NCI-H1417 (cell line): ENCODE data around the gene PRM1.
"Not testable (repeated sequence)": the region's sequence is repeated elsewhere in the genome, so short reads cannot be mapped to it uniquely, and the experiment has no call there.

Source experiments
- DNase-seq, 3 experiments: peaks; one replicate each; lab custom pipeline; 2025; lab: John Stamatoyannopoulos, UW

PRM1 gene

GRCh38 chr16:11298143-11298900 lies 17.2 kb upstream of the PRM1 start:
- no peak for DNase-seq

DNA sequence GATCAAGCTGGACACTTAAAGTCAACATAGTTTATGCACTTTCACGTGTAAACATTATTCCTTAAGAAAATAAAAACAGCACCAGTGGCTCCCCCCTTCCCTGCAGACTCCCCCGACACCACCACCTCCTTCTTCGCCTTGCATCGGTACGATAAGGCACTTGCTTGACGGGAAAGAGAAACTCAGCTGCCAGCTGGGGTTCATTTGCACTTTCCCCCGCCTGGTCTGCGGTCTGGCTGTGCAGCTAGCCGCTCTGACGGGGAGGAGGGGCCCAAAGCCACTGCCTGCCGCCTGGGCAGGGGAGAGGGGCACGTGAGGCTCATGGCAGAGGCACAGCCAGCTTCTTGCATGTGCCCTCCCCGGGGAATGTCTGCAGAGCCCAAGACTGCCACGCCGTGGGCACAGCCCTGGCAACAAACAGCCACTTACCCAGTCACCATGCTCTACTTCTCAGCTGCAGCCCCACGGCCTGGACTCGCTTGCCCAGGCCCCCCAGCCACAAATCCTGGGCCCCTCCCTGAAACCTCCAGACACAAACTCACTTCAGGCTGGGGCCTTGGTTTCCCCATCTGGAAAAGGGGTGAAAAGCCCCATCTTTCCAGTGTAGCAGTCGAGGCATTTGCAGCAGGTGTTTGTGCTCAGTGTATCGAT lies 16.5 kb upstream of the PRM1 start:
- peak; percentile 56 to 80 (median 76) for DNase-seq

DNA sequence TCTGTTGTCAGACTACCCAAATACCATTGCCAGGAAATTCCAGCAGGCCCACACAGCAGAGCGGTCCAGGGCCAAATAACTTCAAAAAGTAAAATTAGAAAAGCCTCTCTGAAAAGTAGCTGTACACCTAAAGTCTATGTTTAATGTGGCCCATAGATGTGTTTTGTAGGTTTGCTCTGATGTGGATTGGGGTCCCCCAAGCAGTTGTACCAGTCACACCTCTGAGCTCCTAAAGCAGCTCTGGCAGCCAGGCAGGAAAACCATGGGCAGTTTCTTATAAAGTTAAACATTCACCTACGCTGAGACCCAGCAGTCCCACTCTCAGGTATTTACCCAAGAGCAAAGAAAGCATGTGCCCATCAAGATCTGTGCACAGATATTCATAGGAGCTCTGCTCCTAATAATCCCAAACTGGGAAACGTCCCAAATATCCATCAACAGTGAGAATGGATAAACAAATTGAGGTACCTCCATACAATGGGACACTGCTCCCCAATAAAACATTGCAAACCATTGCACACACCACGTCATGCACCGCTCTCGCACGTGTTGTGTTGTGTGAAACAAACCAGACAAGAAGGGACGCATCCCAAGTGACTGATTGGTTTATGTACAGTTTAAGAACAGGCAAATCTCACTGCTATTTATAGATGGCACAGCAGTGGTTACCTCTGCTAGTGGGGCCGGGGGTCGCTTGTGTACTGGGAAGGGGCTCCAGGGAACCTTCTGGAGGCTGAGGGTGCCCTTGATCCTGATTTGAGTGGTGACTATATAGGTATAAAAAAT lies 15.8 kb upstream of the PRM1 start:
- DNase-seq: no peak

- no peak for DNase-seq
Measured at GRCh38 chr16:11296351-11296705, 15.2 kb upstream of the PRM1 start.

- no peak for DNase-seq
Measured at GRCh38 chr16:11295672-11296071, 14.5 kb upstream of the PRM1 start.

GRCh38 chr16:11292076-11292748 lies 11.1 kb upstream of the PRM1 start:
- no peak for DNase-seq

DNA sequence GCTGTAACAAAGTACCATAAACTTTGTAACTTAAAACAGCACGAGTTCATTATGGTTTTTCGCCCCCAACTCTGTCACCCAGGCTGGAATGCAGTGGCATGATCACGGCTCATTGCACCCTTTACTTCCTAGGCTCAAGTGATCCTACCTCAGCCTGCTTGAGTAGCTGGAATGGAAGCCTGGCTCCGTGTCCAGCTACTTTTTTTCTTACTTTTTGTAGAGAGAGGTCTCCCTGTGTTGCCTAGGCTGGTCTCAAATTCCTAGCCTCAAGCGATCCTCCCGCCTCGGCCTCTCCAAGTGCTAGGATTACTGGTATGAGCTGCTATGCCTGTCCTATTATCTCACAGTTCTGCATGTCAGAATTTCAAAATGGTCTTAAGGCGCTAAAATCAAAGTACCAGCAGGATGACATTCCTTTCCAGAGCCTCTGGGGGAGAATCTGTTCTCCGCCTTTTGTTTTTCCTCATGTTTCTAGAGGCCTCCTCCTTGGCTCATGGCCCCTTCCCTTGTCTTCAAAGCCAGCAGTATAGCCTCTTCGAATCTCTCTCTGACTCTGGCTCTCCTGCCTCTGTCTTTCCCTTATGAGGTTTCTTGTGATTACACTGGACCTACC lies 10.1 kb upstream of the PRM1 start:
- no peak for DNase-seq

DNA sequence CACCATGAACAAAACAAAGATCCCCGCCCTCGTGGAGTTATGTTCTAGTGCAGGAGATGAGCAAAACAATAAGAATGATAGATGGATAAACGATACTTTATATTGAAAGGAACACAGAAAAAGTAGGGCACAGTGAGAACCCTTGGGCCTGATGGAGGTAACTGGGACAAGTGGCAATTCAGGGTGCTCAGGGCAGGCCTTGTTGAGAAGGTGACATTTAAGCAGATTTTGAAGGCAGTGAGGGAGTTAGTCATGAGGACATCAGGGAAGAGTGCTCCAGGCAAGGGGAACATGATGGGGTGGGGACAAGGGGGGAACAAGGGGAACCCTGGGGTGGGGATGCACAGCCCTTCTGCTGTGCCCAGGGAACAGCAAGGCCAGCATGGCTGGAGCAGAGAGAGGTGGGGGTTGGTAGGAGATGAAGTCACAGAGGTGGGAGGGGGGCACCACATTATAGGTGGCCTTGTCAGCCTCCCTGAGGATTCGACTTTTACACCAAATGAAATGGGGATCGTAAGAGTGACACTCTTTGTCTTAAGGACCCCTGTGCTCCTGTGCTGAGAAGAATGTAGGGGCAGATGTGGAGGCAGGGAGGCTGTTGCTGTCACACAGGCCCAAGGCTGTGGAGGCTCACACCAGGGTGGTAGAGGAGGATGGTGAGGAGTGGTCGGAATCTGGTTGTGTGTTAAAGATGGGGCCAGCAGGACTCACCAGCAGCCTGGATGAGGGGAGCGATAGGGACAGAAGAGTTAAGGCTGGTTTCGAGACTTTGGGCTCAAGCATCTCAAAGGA lies 9.2 kb upstream of the PRM1 start:
- DNase-seq: no peak

GRCh38 chr16:11289696-11290095 lies 8.6 kb upstream of the PRM1 start:
- not testable (repeated sequence) for DNase-seq

DNA sequence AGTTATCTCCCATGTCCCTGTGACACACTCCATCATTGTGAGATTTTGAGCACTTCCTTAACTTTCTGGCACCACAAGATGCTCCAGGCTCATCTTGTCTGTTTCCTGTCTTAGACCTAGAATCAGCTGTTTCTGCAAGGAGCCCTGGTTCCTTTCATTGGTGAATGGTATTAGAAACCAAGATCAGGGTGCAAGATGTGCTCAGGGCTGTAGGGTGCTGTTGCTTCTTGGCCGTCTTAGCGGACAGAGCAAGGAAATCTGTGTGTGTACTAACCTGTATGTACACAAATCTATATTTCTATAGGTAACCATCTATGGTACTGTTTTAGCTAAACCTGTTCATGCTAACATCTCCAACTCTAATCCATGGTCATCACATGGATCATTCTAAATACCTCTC lies 8.1 kb upstream of the PRM1 start:
- DNase-seq: no peak

DNA sequence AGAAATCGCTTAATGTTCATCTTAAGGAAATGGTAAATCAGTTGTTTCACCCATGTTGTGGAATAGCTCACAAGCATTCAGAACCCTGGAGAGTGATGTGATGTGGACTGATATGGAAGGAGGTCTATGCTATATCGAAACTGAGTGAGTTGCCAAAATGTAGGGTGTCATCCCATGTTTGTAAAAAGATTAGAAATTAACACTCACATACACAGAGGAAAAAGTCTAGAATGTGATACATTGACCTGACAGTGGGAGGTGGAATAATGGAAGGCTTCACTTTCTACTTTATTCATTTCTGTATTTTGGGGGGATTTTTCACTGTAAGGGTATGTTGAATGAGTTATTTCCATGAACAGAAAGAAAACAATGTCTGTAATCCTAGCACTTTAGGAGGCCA lies 4.7 kb upstream of the PRM1 start:
- no peak for DNase-seq

GRCh38 chr16:11283820-11284248 lies 2.7 kb upstream of the PRM1 start:
- no peak for DNase-seq

- no peak for DNase-seq
Measured at GRCh38 chr16:11278681-11279628, 2.2 kb downstream of the PRM1 start.

- DNase-seq: no peak
Measured at GRCh38 chr16:11277607-11278337, 3.4 kb downstream of the PRM1 start.

- DNase-seq: no peak
Measured at GRCh38 chr16:11276896-11277593, 4.1 kb downstream of the PRM1 start.

DNA sequence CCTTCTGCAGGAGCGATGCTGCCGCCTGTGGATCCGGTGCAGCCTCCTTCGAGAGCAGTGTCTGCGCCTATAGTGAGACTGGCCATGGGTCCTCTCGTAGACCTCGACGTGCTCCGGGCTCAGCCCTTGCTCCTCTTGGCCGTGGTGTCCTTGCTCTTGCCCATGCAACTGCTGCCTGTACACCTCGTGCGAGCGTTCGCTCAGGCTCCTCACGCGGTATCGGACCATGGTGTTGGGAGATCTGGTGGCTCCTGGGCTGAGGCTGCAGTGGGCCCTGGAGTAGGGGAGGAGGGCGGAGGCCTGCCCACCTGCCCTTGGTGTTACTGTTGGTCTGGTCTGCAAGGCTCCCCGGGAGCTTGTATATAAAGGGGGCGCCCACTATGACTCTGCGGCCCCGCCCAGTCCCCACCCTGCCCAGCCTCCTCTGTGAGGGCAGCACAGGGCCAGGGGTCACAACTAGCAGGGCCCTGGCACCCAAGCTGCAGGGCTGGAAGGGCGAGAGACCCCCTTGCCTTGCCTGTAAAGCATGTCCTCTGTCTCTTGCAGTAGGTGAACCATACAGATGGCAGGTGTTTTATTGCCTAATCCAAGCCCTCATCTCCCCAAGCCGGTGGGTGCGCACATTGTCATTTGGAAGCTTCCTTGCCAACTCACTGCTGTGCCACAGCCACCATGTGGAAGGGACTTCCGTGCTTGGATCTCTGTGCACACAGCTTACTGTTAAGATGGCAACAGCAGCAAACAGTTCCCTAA lies 4.8 kb downstream of the PRM1 start, which contains the start of gene PRM2:
TSS of gene PRM2 (minus strand) at position 338 of the 753 bp plus-strand sequence. CDS start at position 228, 110 bp downstream.
- no peak for DNase-seq

DNA sequence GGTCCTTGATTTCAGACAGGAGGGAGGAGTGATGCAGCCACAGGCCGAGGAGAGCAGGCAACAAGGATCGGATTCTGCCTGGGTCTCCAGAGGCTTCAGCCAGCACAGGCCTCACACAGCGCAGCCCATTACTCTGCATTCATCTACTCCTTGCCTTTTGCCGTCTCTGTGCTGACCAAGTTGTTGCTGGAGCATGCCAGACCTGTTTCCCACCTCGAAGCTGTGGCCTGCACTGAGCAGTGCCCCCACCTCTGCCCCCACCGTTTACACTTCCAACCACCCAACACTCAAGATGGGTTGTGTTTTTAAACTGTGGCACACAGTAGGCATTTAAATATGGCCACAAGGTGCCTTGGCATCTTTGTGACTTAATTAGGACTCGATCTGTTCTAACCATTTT lies 6.2 kb downstream of the PRM1 start:
- DNase-seq: no peak
